ENCODE results near the gene TBC1D26. TPM values are rescaled to one million over a fixed set of nuclear protein-coding genes. Genes with fewer than 3 reads are reported as not detected.

TBC1D26 gene
- total RNA-seq, 1 donor = not detected

DNA sequence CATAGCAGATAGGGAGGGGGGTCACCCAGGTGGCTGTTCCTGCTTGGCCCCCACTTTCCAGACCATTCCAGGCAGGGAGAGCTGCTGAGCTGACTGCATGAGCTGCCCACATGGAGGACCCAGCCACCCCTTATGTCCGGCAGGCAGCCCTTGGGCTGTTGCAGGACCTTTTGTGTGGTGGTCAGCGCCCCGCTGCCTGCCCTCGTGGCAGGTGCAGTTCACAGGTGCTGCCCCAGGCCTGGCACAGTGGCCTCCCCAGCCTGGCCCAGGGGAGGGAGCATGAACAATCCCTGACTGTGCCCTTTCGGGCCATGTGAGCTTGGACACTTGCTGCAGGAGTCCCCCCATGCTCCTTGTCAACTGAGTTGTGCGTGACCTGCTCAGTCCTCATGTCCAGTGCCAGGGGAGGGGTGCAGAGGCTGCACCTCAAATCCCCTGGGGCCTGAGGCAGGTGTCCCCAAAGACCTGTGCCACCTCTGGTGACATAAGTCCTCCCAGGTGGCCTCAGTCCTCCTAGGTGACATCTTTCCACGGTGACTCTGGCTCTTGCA lies 8.6 kb downstream of the TBC1D26 start:
- Histone ChIP-seq H3K79me2 (ENCODE audit: insufficient read depth, low read length) (no peaks in the 10 kb centered on the region), H2AFZ (ENCODE audit: low read length) (no peak overlapping the region), H3K4me1 (ENCODE audit: insufficient read depth, low read length) (no peaks in the 10 kb centered on the region), H4K20me1 (ENCODE audit: insufficient read depth, low read length) (no peaks in the 10 kb centered on the region), H3K27ac (ENCODE audit: low read depth, low read length) (no peak overlapping the region), H3K27me3 (ENCODE audit: insufficient read depth, low read length) (peaks cover 5% of the 10 kb centered on the region), H3K36me3 (ENCODE audit: insufficient read depth, low read length) (no peaks in the 10 kb centered on the region), H3K4me3 (ENCODE audit: insufficient read depth, low read length) (no peak overlapping the region), H3K4me2 (ENCODE audit: insufficient read depth, low read length) (no peak overlapping the region), H3K9me3 (ENCODE audit: low read depth, low read length) (no peaks in the 10 kb centered on the region)
- DNase-seq (ENCODE audit: insufficient read length, low spot score, missing footprints) = peak; percentile 46
- TF ChIP-seq, protein P1, sequence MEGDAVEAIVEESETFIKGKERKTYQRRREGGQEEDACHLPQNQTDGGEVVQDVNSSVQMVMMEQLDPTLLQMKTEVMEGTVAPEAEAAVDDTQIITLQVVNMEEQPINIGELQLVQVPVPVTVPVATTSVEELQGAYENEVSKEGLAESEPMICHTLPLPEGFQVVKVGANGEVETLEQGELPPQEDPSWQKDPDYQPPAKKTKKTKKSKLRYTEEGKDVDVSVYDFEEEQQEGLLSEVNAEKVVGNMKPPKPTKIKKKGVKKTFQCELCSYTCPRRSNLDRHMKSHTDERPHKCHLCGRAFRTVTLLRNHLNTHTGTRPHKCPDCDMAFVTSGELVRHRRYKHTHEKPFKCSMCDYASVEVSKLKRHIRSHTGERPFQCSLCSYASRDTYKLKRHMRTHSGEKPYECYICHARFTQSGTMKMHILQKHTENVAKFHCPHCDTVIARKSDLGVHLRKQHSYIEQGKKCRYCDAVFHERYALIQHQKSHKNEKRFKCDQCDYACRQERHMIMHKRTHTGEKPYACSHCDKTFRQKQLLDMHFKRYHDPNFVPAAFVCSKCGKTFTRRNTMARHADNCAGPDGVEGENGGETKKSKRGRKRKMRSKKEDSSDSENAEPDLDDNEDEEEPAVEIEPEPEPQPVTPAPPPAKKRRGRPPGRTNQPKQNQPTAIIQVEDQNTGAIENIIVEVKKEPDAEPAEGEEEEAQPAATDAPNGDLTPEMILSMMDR (IDR thresholded peaks at IDR 0.05; ENCODE audit: extremely low read depth, low read depth, low read length) = no peak

GRCh38 chr17:15741624-15742023 lies 9.5 kb downstream of the TBC1D26 start:
- no peak for DNase-seq (ENCODE audit: insufficient read length, low spot score, missing footprints)
- no peaks in the 10 kb centered on the region for H3K79me2 ChIP-seq (ENCODE audit: insufficient read depth, low read length)
- H3K9me3 ChIP-seq (ENCODE audit: low read depth, low read length) = no peaks in the 10 kb centered on the region
- no peak overlapping the region for H3K4me2 ChIP-seq (ENCODE audit: insufficient read depth, low read length)
- no peak overlapping the region for H3K4me3 ChIP-seq (ENCODE audit: insufficient read depth, low read length)
- peaks cover 13% of the 10 kb centered on the region for H3K27me3 ChIP-seq (ENCODE audit: insufficient read depth, low read length)
- no peaks in the 10 kb centered on the region for H4K20me1 ChIP-seq (ENCODE audit: insufficient read depth, low read length)
- TF ChIP-seq, protein P1 (IDR thresholded peaks at IDR 0.05; ENCODE audit: extremely low read depth, low read depth, low read length) = no peak
- H3K27ac ChIP-seq (ENCODE audit: low read depth, low read length) = no peak overlapping the region
- H3K4me1 ChIP-seq (ENCODE audit: insufficient read depth, low read length) = no peaks in the 10 kb centered on the region
- H2AFZ ChIP-seq (ENCODE audit: low read length) = no peak overlapping the region
- H3K36me3 ChIP-seq (ENCODE audit: insufficient read depth, low read length) = no peaks in the 10 kb centered on the region

- no peaks in the 10 kb centered on the region for H3K79me2 ChIP-seq (ENCODE audit: insufficient read depth, low read length)
- no peak overlapping the region for H3K27ac ChIP-seq (ENCODE audit: low read depth, low read length)
- TF ChIP-seq, protein P1 (IDR thresholded peaks at IDR 0.05; ENCODE audit: extremely low read depth, low read depth, low read length) = no peak
- peaks cover 18% of the 10 kb centered on the region for H3K27me3 ChIP-seq (ENCODE audit: insufficient read depth, low read length)
- no peak overlapping the region for H3K4me3 ChIP-seq (ENCODE audit: insufficient read depth, low read length)
- H3K4me2 ChIP-seq (ENCODE audit: insufficient read depth, low read length) = no peak overlapping the region
- H3K36me3 ChIP-seq (ENCODE audit: insufficient read depth, low read length) = no peaks in the 10 kb centered on the region
- peak; percentile 27 for DNase-seq (ENCODE audit: insufficient read length, low spot score, missing footprints)
- no peaks in the 10 kb centered on the region for H3K9me3 ChIP-seq (ENCODE audit: low read depth, low read length)
- H4K20me1 ChIP-seq (ENCODE audit: insufficient read depth, low read length) = no peaks in the 10 kb centered on the region
- no peak overlapping the region for H2AFZ ChIP-seq (ENCODE audit: low read length)
- H3K4me1 ChIP-seq (ENCODE audit: insufficient read depth, low read length) = no peaks in the 10 kb centered on the region
These were observed 10.1 kb downstream of the TBC1D26 start for GRCh38 chr17:15742051-15742795.

DNA sequence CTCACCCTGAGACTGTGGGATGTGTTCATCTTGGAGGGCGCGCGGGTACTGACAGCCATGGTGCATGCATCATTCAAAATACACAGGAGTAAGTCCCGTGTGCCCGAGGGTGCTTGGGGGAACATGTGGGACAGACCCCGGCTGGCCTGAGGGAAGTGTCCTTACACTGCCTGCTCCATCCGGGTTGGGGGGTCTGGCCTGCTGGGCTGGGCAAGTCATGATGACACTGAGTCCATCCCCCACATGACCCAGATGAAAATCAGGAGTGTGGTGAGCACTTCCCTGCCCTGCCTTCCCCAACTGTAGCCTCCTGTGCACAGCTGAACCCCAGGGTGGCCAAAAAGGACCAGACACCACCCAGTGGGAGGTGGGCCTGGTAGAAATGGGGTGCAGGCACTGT lies 10.8 kb downstream of the TBC1D26 start:
- Histone ChIP-seq H3K27ac (ENCODE audit: low read depth, low read length) (no peak overlapping the region), H3K4me3 (ENCODE audit: insufficient read depth, low read length) (no peak overlapping the region), H2AFZ (ENCODE audit: low read length) (no peak overlapping the region), H3K9me3 (ENCODE audit: low read depth, low read length) (no peaks in the 10 kb centered on the region), H3K79me2 (ENCODE audit: insufficient read depth, low read length) (no peaks in the 10 kb centered on the region), H3K4me1 (ENCODE audit: insufficient read depth, low read length) (no peaks in the 10 kb centered on the region), H3K4me2 (ENCODE audit: insufficient read depth, low read length) (no peak overlapping the region), H3K36me3 (ENCODE audit: insufficient read depth, low read length) (no peaks in the 10 kb centered on the region), H3K27me3 (ENCODE audit: insufficient read depth, low read length) (peaks cover 18% of the 10 kb centered on the region), H4K20me1 (ENCODE audit: insufficient read depth, low read length) (no peaks in the 10 kb centered on the region)
- TF ChIP-seq, protein P1 (IDR thresholded peaks at IDR 0.05; ENCODE audit: extremely low read depth, low read depth, low read length) = no peak
- DNase-seq (ENCODE audit: insufficient read length, low spot score, missing footprints) = peak; percentile 56

Data from osteoblast (primary cell).